DMS53 treated with DMSO at 0.1 percent for 48 hours (cell line): Measurements from ENCODE around the gene KXD1.

ENCODE experiments used
- DNase-seq: peaks from one replicate; lab custom pipeline; 2025; ENCODE audit not compliant: unreplicated experiment; lab: John Stamatoyannopoulos, UW

KXD1 gene

DNA sequence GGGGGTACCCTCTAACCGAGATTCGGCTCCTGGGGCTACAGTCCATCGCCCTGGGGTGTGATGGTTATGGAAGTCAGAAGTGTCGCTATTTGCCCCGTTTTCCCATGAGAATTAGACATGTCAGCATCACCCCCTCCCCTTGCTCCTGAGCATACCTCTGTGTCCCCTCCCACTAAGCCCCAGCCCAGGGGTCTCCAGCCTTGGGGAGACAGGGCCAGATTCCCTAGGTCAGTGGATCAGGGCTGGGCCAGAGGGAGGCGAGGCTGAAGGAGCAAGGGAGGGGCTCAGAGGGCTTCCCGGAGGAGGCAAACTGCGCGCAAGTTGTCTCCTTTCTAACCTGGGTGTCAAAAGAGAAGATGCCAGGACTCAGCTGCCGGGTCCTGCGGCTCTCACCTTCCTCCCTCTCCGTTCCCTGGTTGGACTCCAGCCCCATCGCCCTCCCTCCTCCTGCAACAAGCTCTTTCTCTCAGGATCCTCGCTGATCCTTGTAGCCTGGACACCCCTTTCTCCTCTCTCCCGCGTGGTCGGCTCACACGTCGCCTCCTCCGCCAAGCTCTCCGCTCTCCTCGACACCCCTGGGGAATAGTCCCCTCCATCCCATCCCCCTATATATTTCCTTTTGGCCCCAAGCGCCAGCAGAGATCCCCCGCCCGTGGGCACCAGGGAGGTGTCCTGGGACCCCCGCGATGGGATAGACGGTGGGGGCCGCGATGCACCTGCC is 54.5 kb downstream of the KXD1 start:
- no peak for DNase-seq

DNA sequence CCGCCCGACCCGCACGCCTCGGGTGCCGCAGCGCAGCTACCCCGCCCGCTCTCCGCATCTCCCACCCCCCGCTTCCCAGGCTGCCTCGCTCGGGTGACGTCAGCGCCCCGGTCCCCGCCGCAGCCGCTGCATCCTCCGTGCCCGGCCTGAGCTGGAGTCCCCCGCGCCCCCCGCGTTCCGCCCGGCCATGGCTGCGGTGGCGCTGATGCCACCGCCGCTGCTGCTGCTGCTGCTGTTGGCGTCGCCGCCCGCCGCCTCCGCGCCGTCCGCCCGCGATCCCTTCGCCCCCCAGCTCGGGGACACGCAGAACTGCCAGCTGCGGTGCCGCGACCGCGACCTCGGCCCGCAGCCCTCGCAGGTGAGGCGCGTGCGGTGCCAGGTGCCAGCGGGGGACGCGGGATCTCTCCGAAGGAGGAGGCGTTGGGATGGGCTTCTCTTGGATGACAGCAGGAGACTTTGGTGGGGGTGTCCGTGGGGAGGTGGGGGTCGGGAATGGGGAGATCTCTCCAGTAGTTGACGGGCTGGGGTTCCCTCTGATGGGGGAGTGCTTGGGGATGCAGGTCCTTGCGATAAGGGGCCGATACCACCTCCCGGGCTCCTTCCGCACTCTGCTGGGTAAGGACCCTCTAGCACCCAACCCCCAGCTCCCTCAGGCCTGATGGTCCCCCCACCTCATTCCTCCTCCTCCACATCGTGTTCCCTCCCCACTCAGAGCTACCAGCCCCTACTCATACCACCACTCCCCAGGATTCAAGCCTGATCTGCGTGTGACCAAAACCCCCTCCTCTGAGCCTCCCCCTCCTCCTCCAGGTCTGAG is 55.3 kb downstream of the KXD1 start, which contains the start of gene TMEM59L:
TSS of gene TMEM59L (plus strand) at position 99 of the 817 bp plus-strand sequence. CDS start at position 188, 89 bp downstream.
- DNase-seq, result no peak

DNA sequence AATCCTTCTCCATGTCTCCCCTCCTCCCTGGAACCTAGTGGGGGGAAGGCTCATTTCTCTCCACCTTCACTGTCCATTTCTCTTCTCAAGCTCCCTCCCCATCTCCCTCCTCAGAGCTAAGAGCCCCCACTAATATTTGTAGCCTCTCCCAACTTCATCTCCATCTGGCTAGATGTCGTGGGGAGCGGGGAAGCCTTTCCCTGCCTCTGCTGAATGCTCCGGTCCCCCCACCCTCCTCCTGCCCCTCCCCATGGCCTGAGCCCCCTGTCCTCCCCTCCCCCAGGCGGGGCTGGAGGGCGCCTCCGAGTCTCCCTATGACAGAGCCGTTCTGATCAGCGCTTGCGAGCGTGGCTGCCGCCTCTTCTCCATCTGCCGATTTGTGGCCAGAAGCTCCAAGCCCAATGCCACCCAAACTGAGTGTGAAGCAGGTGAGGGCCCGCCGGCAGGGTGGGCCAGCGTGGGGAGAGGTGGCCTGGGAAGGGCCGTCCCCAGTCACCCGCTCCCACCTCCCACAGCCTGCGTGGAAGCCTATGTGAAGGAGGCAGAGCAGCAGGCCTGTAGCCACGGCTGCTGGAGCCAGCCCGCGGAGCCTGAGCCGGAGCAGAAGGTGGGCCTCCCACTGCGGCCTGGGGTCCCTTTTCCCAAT is 56.0 kb downstream of the KXD1 start:
- DNase-seq, result no peak

DNA sequence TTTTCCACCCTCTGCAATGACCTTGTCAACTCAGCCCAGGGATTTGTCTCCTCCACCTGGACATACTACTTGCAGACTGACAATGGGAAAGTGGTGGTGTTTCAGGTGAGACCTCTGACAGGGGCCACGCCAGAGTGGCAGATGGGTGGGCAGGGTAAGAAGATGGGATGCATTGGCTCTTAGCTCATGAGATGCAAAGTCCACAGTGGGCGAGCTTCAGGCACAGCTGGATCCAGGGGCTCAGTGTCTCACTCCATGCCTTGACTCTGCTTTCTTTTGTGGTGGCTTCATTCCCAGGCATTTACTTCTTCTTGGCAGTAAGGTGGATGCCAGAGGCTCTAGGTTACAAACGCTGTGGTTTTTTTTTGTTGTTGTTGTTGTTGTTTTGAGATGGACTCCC is 58.4 kb downstream of the KXD1 start:
- DNase-seq, result no peak

DNA sequence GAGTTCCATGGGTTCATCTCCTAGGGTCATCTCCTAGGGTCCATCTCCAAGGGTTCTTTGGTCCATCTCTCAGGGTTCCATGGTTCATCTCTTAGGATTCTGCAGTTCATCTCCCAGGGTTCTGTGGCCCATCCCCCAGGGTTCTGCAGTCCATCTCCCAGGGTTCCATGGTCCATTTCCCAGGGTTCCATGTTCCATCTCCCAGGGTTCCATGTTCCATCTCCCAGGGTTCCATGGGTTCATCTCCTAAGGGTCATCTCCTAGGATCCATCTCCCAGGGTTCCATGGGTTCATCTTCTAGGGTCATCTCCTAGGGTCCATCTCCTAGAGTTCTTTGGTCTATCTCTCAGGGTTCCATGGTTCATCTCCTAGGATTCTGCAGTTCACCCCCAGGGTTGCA is 59.9 kb downstream of the KXD1 start:
- DNase-seq, result no peak

DNA sequence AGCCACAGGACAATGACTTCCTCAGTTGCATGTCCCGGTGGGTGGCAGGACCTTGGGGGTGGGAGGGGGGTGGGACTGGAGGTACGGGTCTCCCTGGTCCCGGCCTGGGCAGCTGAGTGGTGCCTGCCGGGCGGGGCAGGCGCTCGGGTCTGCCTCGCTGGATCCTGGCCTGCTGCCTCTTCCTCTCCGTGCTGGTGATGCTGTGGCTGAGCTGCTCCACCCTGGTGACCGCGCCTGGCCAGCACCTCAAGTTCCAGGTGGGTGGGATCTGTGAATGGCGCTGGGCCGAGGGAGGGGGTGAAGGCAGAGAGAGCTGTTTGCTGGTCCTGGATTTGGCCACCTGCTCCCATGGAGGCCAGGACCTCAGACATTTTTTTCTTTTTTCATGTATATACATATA is 60.6 kb downstream of the KXD1 start:
- DNase-seq, result no peak
